Measurements from ENCODE around the gene CDC34. TPM values are rescaled to one million over a fixed set of nuclear protein-coding genes. Genes with fewer than 3 reads are reported as not detected.

The CDC34 gene
- total and polyA plus RNA-seq, 2 experiments from 2014 or later = 207 to 247 TPM

- H3K36me3 ChIP-seq = no peaks in the 10 kb centered on the region
- H3K27me3 ChIP-seq = no peaks in the 10 kb centered on the region
- no peaks in the 10 kb centered on the region for H3K9me3 ChIP-seq (ENCODE audit: low read depth)
- H3K4me1 ChIP-seq (ENCODE audit: low read depth) = peaks cover 24% of the 10 kb centered on the region
- peak; percentile 30 to 56 for DNase-seq (ENCODE audit: low read depth in 1 of 2, low spot score in 1 of 2)
- peak overlapping the region; percentile 10 for H3K4me3 ChIP-seq
- TF ChIP-seq CTCF (IDR thresholded peaks at IDR 0.05; ENCODE audit: low read depth, low read length) = no peak
- peak overlapping the region; percentile 77 for H3K27ac ChIP-seq
These were observed 43.3 kb downstream of the CDC34 start for GRCh38 chr19:574658-575526.

- TF ChIP-seq CTCF (IDR thresholded peaks at IDR 0.05; ENCODE audit: low read depth, low read length) = no peak
- Histone ChIP-seq H3K27me3 (no peaks in the 10 kb centered on the region), H3K4me3 (peak overlapping the region; percentile 10), H3K4me1 (ENCODE audit: low read depth) (peaks cover 24% of the 10 kb centered on the region), H3K36me3 (no peaks in the 10 kb centered on the region), H3K27ac (peak overlapping the region; percentile 77), H3K9me3 (ENCODE audit: low read depth) (no peaks in the 10 kb centered on the region)
- peak; percentile 63 to 66 for DNase-seq (ENCODE audit: low read depth in 1 of 2, low spot score in 1 of 2)
These were observed 44.3 kb downstream of the CDC34 start for GRCh38 chr19:575527-576506.

- H3K4me1 ChIP-seq (ENCODE audit: low read depth) = peaks cover 24% of the 10 kb centered on the region
- H3K27me3 ChIP-seq = no peaks in the 10 kb centered on the region
- no peaks in the 10 kb centered on the region for H3K9me3 ChIP-seq (ENCODE audit: low read depth)
- no peak overlapping the region for H3K4me3 ChIP-seq
- no peak for TF ChIP-seq CTCF (IDR thresholded peaks at IDR 0.05; ENCODE audit: low read depth, low read length)
- DNase-seq (ENCODE audit: low read depth in 1 of 2, low spot score in 1 of 2) = no peak
- peak overlapping the region; percentile 29 for H3K27ac ChIP-seq
- H3K36me3 ChIP-seq = peaks cover 5% of the 10 kb centered on the region
These were observed 45.3 kb downstream of the CDC34 start for GRCh38 chr19:576768-577438.

GRCh38 chr19:577439-578392 is 46.2 kb downstream of the CDC34 start:
- no peaks in the 10 kb centered on the region for H3K27me3 ChIP-seq
- H3K4me3 ChIP-seq = no peak overlapping the region
- TF ChIP-seq CTCF (IDR thresholded peaks at IDR 0.05; ENCODE audit: low read depth, low read length) = no peak
- peak overlapping the region; percentile 29 for H3K27ac ChIP-seq
- DNase-seq (ENCODE audit: low read depth in 1 of 2, low spot score in 1 of 2) = no peak
- peaks cover 24% of the 10 kb centered on the region for H3K4me1 ChIP-seq (ENCODE audit: low read depth)
- H3K9me3 ChIP-seq (ENCODE audit: low read depth) = no peaks in the 10 kb centered on the region
- H3K36me3 ChIP-seq = peaks cover 5% of the 10 kb centered on the region

All from cardiac muscle cell (in vitro differentiated cells and primary cell).